Stimulated activated CD4-positive, alpha-beta T cell treated with anti-CD3 and anti-CD28 coated beads, Interleukin-15, amount 100 ng/mL, for 24 hours (primary cell): ENCODE data around the gene ETF1.
A peak's percentile ranks its signal among the peaks of the same experiment; 100 is the strongest.
"Not testable (repeated sequence)": the region's sequence is repeated elsewhere in the genome, so short reads cannot be mapped to it uniquely, and the experiment has no call there.

Source experiments
- DNase-seq: peaks from one replicate; pipeline ENCODE4 v3.0.0-alpha.2; 2020

Gene ETF1

GRCh38 chr5:138528208-138528607 is 14.8 kb downstream of the ETF1 start:
- DNase-seq, result no peak

- DNase-seq, result no peak
Measured at GRCh38 chr5:138527170-138527569, 15.9 kb downstream of the ETF1 start.

- no peak for DNase-seq
Measured at GRCh38 chr5:138523406-138523805, 19.6 kb downstream of the ETF1 start.

- DNase-seq, result no peak
Measured at GRCh38 chr5:138520971-138521370, 22.1 kb downstream of the ETF1 start.

- no peak for DNase-seq
Measured at GRCh38 chr5:138517437-138517836, 25.6 kb downstream of the ETF1 start.

GRCh38 chr5:138515556-138516245 is 27.3 kb downstream of the ETF1 start:
- no peak for DNase-seq

- no peak for DNase-seq
Measured at GRCh38 chr5:138514021-138514420, 29.0 kb downstream of the ETF1 start.

GRCh38 chr5:138508958-138509357 is 34.1 kb downstream of the ETF1 start:
- DNase-seq, result no peak

- DNase-seq, result not testable (repeated sequence)
Measured at GRCh38 chr5:138507485-138507884, 35.6 kb downstream of the ETF1 start.

GRCh38 chr5:138506370-138507306 is 36.4 kb downstream of the ETF1 start:
- DNase-seq, result no peak

GRCh38 chr5:138504799-138505198 is 38.2 kb downstream of the ETF1 start:
- no peak for DNase-seq

GRCh38 chr5:138503487-138504270 is 39.4 kb downstream of the ETF1 start:
- peak; percentile 30 for DNase-seq

- DNase-seq, result no peak
Measured at GRCh38 chr5:138502521-138502920, 40.5 kb downstream of the ETF1 start.

- no peak for DNase-seq
Measured at GRCh38 chr5:138502121-138502520, 40.9 kb downstream of the ETF1 start.

GRCh38 chr5:138498376-138498775 is 44.7 kb downstream of the ETF1 start:
- DNase-seq, result no peak

GRCh38 chr5:138495351-138495750 is 47.7 kb downstream of the ETF1 start:
- no peak for DNase-seq

GRCh38 chr5:138492560-138493045 is 50.4 kb downstream of the ETF1 start:
- no peak for DNase-seq

GRCh38 chr5:138491669-138492559 is 51.1 kb downstream of the ETF1 start:
- DNase-seq, result peak; percentile 90

GRCh38 chr5:138491284-138491648 is 51.8 kb downstream of the ETF1 start:
- DNase-seq, result no peak

- no peak for DNase-seq
Measured at GRCh38 chr5:138490648-138491283, 52.3 kb downstream of the ETF1 start.

- no peak for DNase-seq
Measured at GRCh38 chr5:138489683-138490061, 53.4 kb downstream of the ETF1 start.

- DNase-seq, result no peak
Measured at GRCh38 chr5:138488481-138488945, 54.5 kb downstream of the ETF1 start.
